GM12865 (cell line): ENCODE results near the gene APOBEC3F.
"Not testable (repeated sequence)": the region's sequence is repeated elsewhere in the genome, so short reads cannot be mapped to it uniquely, and the experiment has no call there.

Experiments
- DNase-seq: peaks from one replicate; pipeline ENCODE4 v3.0.0; 2010; ENCODE audit warnings: low read depth
- H3K4me3 ChIP-seq: 2 replicates; pipeline ENCODE4 v1.5.1; 2011; ENCODE audit warnings: mild to moderate bottlenecking, low read depth, low read length, control low read depth
- CTCF ChIP-seq: IDR thresholded peaks from 2 replicates; pipeline ENCODE4 v1.5.1; 2011; ENCODE audit warnings: low read length, control low read depth, low read depth, inconsistent platforms; ENCODE audit not compliant: insufficient read depth; ENCODE audit errors: missing control alignments

APOBEC3F gene

GRCh38 chr22:39040538-39041296, at the start of gene APOBEC3F:
Gene APOBEC3F (plus strand): TSS chr22:39040864. CDS start chr22:39040961, 97 bp downstream.
- H3K4me3 ChIP-seq = peak within 1 kb of the TSS; percentile 99
- DNase-seq = peak; percentile 58

- H3K4me3 ChIP-seq, DNase-seq: not testable (repeated sequence)
These were observed 47.7 kb upstream of the APOBEC3F start for GRCh38 chr22:38992871-38993371.

- DNase-seq = no peak
- TF ChIP-seq CTCF = no peak
These were observed 44.6 kb upstream of the APOBEC3F start for GRCh38 chr22:38996105-38996504.

GRCh38 chr22:38997518-38997917, 43.1 kb upstream of the APOBEC3F start:
- TF ChIP-seq CTCF = no peak
- H3K4me3 ChIP-seq = no peak overlapping the region
- no peak for DNase-seq

More at GRCh38 chr22:38996105-38996504, 44.6 kb upstream of the APOBEC3F start:
- H3K4me3 ChIP-seq = no peak overlapping the region

GRCh38 chr22:39003165-39003638, 37.5 kb upstream of the APOBEC3F start:
- TF ChIP-seq CTCF = peak; percentile 69
- DNase-seq = peak; percentile 93
- H3K4me3 ChIP-seq = no peak overlapping the region

- no peak for TF ChIP-seq CTCF
- no peak for DNase-seq
- no peak overlapping the region for H3K4me3 ChIP-seq
These were observed 33.5 kb upstream of the APOBEC3F start for GRCh38 chr22:39007177-39007576.

- DNase-seq = not testable (repeated sequence)
These were observed 32.3 kb upstream of the APOBEC3F start for GRCh38 chr22:39008271-39008850.

GRCh38 chr22:39010946-39011345, 29.7 kb upstream of the APOBEC3F start:
- no peak overlapping the region for H3K4me3 ChIP-seq
- no peak for DNase-seq
- TF ChIP-seq CTCF = no peak

More at GRCh38 chr22:39008271-39008850, 32.3 kb upstream of the APOBEC3F start:
- H3K4me3 ChIP-seq = not testable (repeated sequence)
